OCI-LY1 (cell line): ENCODE data around the gene ARHGAP1.

Experiments
- EZH2 ChIP-seq: fragments of 200-600 bp; sonication (generic), shearing (Covaris generic); IDR thresholded peaks from 2 replicates; pipeline ENCODE4 v1.8.0; 2017; ENCODE audit warnings: borderline replicate concordance, mixed run types, mild to moderate bottlenecking, antibody characterized with exemption, low read length, moderate library complexity, mixed read lengths
- TF ChIP-seq, protein P1 (sequence below): fragments of 200-600 bp; sonication (generic), shearing (Covaris generic); IDR thresholded peaks from 2 replicates; pipeline ENCODE4 v1.5.1; 2017; ENCODE audit warnings: mild to moderate bottlenecking, antibody characterized with exemption, low read length, moderate library complexity, mixed read lengths

GRCh38 chr11:46738887-46739286 is 38.5 kb upstream of the ARHGAP1 start:
- TF ChIP-seq, protein P1, sequence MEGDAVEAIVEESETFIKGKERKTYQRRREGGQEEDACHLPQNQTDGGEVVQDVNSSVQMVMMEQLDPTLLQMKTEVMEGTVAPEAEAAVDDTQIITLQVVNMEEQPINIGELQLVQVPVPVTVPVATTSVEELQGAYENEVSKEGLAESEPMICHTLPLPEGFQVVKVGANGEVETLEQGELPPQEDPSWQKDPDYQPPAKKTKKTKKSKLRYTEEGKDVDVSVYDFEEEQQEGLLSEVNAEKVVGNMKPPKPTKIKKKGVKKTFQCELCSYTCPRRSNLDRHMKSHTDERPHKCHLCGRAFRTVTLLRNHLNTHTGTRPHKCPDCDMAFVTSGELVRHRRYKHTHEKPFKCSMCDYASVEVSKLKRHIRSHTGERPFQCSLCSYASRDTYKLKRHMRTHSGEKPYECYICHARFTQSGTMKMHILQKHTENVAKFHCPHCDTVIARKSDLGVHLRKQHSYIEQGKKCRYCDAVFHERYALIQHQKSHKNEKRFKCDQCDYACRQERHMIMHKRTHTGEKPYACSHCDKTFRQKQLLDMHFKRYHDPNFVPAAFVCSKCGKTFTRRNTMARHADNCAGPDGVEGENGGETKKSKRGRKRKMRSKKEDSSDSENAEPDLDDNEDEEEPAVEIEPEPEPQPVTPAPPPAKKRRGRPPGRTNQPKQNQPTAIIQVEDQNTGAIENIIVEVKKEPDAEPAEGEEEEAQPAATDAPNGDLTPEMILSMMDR, result no peak
- TF ChIP-seq EZH2, result no peak
